Type B pancreatic cell (in vitro differentiated cells): ENCODE results near the gene RDH8. TPM values are rescaled to one million over a fixed set of nuclear protein-coding genes. Genes with fewer than 3 reads are reported as not detected.

ENCODE experiments used
- DNase-seq: peaks from one replicate; pipeline ENCODE4 v3.0.0; 2021; ENCODE audit warnings: mixed read lengths; ENCODE audit not compliant: unreplicated experiment; ENCODE audit errors: extremely low spot score
- H3K27ac Mint-ChIP-seq: 2 replicates; pipeline ENCODE4 v1.8.0; 2021; ENCODE audit warnings: mild to moderate bottlenecking, mixed read lengths
- H3K27me3 Mint-ChIP-seq: 2 replicates; pipeline ENCODE4 v1.8.0; 2021; ENCODE audit warnings: mixed read lengths
- H3K36me3 Mint-ChIP-seq: 2 replicates; pipeline ENCODE4 v1.8.0; 2021; ENCODE audit warnings: mixed read lengths
- H3K4me1 Mint-ChIP-seq: one replicate; pipeline ENCODE4 v1.8.0; 2021; ENCODE audit warnings: mixed read lengths; ENCODE audit not compliant: unreplicated experiment
- H3K4me3 Mint-ChIP-seq: 2 replicates; pipeline ENCODE4 v1.8.0; 2021; ENCODE audit warnings: mild to moderate bottlenecking, mixed read lengths
- H3K9me3 Mint-ChIP-seq: 2 replicates; pipeline ENCODE4 v1.8.0; 2021; ENCODE audit warnings: mixed read lengths
- microRNA-seq: library from miRNA; unstranded; fragments of <30 nt; microRNA quantifications from one replicate; pipeline ENCODE4, GENCODE V29; 2020
- total RNA-seq: library from RNA; stranded (reverse); gene quantifications from 2 replicates; pipeline ENCODE4 v1.2.1, GENCODE V29; 2021; ENCODE audit warnings: low replicate concordance
- TF ChIP-seq, protein P1 (sequence below): fragments of 200-600 bp; sonication (generic); conservative IDR thresholded peaks from 2 replicates; pipeline ENCODE4 v1.5.0; 2021; ENCODE audit warnings: antibody characterized with exemption, mild to moderate bottlenecking

RDH8 gene
- total RNA-seq, 1 donor from 2014 or later, result not detected

- Mint-ChIP-seq H3K27ac (no peak overlapping the region), H3K9me3 (no peaks in the 10 kb centered on the region), H3K36me3 (no peaks in the 10 kb centered on the region), H3K4me1 (no peaks in the 10 kb centered on the region), H3K4me3 (no peak overlapping the region), H3K27me3 (peaks cover 25% of the 10 kb centered on the region)
- no peak for DNase-seq
- TF ChIP-seq, protein P1, sequence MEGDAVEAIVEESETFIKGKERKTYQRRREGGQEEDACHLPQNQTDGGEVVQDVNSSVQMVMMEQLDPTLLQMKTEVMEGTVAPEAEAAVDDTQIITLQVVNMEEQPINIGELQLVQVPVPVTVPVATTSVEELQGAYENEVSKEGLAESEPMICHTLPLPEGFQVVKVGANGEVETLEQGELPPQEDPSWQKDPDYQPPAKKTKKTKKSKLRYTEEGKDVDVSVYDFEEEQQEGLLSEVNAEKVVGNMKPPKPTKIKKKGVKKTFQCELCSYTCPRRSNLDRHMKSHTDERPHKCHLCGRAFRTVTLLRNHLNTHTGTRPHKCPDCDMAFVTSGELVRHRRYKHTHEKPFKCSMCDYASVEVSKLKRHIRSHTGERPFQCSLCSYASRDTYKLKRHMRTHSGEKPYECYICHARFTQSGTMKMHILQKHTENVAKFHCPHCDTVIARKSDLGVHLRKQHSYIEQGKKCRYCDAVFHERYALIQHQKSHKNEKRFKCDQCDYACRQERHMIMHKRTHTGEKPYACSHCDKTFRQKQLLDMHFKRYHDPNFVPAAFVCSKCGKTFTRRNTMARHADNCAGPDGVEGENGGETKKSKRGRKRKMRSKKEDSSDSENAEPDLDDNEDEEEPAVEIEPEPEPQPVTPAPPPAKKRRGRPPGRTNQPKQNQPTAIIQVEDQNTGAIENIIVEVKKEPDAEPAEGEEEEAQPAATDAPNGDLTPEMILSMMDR, result no peak
These were observed 57.6 kb downstream of the RDH8 start for GRCh38 chr19:10070730-10071446.

Small RNAs within 50 kb of the gene (microRNA-seq; reads per million reads assigned to microRNA genes)
- not detected for gene MIR5589

Other genes with a start within 250 kb of the RDH8 start
- 9.8 and 17.4 TPM in 2 replicates for gene ZNF846, start 244.7 kb upstream of the RDH8 start, total RNA-seq
- 27.8 and 31.4 TPM in 2 replicates for gene FBXL12, start 194.4 kb upstream of the RDH8 start, total RNA-seq
- gene UBL5, start 185.6 kb upstream of the RDH8 start, total RNA-seq, result 347 and 362 TPM in 2 replicates
- gene PIN1, start 178.2 kb upstream of the RDH8 start, total RNA-seq, result 59.9 and 69.6 TPM in 2 replicates
- gene OLFM2, start 77.0 kb upstream of the RDH8 start, total RNA-seq, result 33.1 and 38.6 TPM in 2 replicates
- 1.1 and 6.2 TPM in 2 replicates for gene COL5A3, start 3.0 kb upstream of the RDH8 start, total RNA-seq
- gene SHFL, start 72.8 kb downstream of the RDH8 start, total RNA-seq, result 16.8 and 18.9 TPM in 2 replicates
- 0.27 TPM in 1 of 2 replicates, not detected in the other for gene ANGPTL6, start 89.2 kb downstream of the RDH8 start, total RNA-seq
- 59.2 and 62.4 TPM in 2 replicates for gene PPAN, start 92.9 kb downstream of the RDH8 start, total RNA-seq
- 22.7 and 26.0 TPM in 2 replicates for gene P2RY11, start 98.2 kb downstream of the RDH8 start, total RNA-seq
- 179 and 215 TPM in 2 replicates for gene EIF3G, start 106.4 kb downstream of the RDH8 start, total RNA-seq
- gene DNMT1, start 181.5 kb downstream of the RDH8 start, total RNA-seq, result 85.0 and 167 TPM in 2 replicates
- gene S1PR2, start 217.8 kb downstream of the RDH8 start, total RNA-seq, result 8.0 and 23.3 TPM in 2 replicates
- gene MRPL4, start 238.7 kb downstream of the RDH8 start, total RNA-seq, result 67.3 and 68.0 TPM in 2 replicates